Keratinocyte (primary cell): ENCODE measurements around the gene CLNK.

ENCODE experiments used
- CTCF ChIP-seq, 3 experiments: IDR thresholded peaks in 1 of 3; conservative IDR thresholded peaks in 1 of 3; optimal IDR thresholded peaks in 1 of 3; 2 replicates in 2 of 3; 3 replicates in 1 of 3; pipeline versions ENCODE3 to v1.5.1; 2011; ENCODE audit warnings: low read length in 3 of 3, mild to moderate bottlenecking in 3 of 3, moderate library complexity in 2 of 3, control low read depth in 1 of 3, inconsistent platforms in 1 of 3; ENCODE audit not compliant: insufficient read depth in 2 of 3; ENCODE audit errors: extremely low read depth in 1 of 3
- EZH2 ChIP-seq: IDR thresholded peaks from one replicate; pipeline ENCODE4 v1.6.1; 2012; ENCODE audit warnings: inconsistent platforms, mild to moderate bottlenecking, low read length, moderate library complexity

GRCh38 chr4:10629394-10629793 is 55.2 kb downstream of the CLNK start:
- TF ChIP-seq CTCF (optimal IDR thresholded peaks at IDR 0.05 in 1 of 3, IDR thresholded peaks at IDR 0.05 in 1 of 3, conservative IDR thresholded peaks at IDR 0.05 in 1 of 3; ENCODE audit: extremely low read depth in 1 of 3, insufficient read depth in 2 of 3, low read length in 3 of 3): no peak
- TF ChIP-seq EZH2: no peak
